ENCODE measurements around the gene TRAPPC3.

Gene TRAPPC3

GRCh38 chr1:36136535-36136934, 12.8 kb downstream of the TRAPPC3 start:
- Histone ChIP-seq H3K4me3 (ENCODE audit: insufficient read depth, low read length, poor library complexity, severe bottlenecking) (no peak overlapping the region), H3K27me3 (ENCODE audit: low read length) (no peaks in the 10 kb centered on the region), H4K20me1 (ENCODE audit: low read depth, low read length) (no peaks in the 10 kb centered on the region), H3F3A (ENCODE audit: insufficient read depth) (no peaks in the 10 kb centered on the region), H3K9ac (ENCODE audit: low read length) (no peak overlapping the region), H3K4me2 (ENCODE audit: low read depth, low read length, poor library complexity, severe bottlenecking) (no peak overlapping the region), H3K36me3 (ENCODE audit: low read length) (0 out of 2 replicates have a peak, but pooled peaks cover 5% of the 10 kb centered on the region), H3K9me2 (replicated peaks; ENCODE audit: insufficient read depth, low read length) (no peaks in the 10 kb centered on the region), H3K9me3 (ENCODE audit: insufficient read depth, low read length) (no peaks in the 10 kb centered on the region), H3K27ac (ENCODE audit: low read depth, low read length) (no peak overlapping the region), H2AFZ (ENCODE audit: low read depth, low read length, severe bottlenecking) (no peak overlapping the region), H3K79me2 (ENCODE audit: insufficient read depth, low read length) (no peaks in the 10 kb centered on the region; the same call in 1 of the 2 replicates)
- TF ChIP-seq CTCF (IDR thresholded peaks at IDR 0.05; ENCODE audit: insufficient read depth, low read length, poor library complexity, severe bottlenecking) (no peak), EZH2phosphoT487 (conservative IDR thresholded peaks at IDR 0.05; ENCODE audit: low read length) (no peak)

- H3K4me2 ChIP-seq (ENCODE audit: low read depth, low read length, poor library complexity, severe bottlenecking): no peak overlapping the region
- no peak overlapping the region for H3K9ac ChIP-seq (ENCODE audit: low read length)
- no peaks in the 10 kb centered on the region for H3K27me3 ChIP-seq (ENCODE audit: low read length)
- TF ChIP-seq CTCF (IDR thresholded peaks at IDR 0.05; ENCODE audit: insufficient read depth, low read length, poor library complexity, severe bottlenecking): no peak
- TF ChIP-seq EZH2phosphoT487 (conservative IDR thresholded peaks at IDR 0.05; ENCODE audit: low read length): no peak
- H3F3A ChIP-seq (ENCODE audit: insufficient read depth): no peaks in the 10 kb centered on the region
- H3K79me2 ChIP-seq (ENCODE audit: insufficient read depth, low read length): no peaks in the 10 kb centered on the region
- H2AFZ ChIP-seq (ENCODE audit: low read depth, low read length, severe bottlenecking): no peak overlapping the region
- H3K36me3 ChIP-seq (ENCODE audit: low read length): 0 out of 2 replicates have a peak, but pooled peaks cover 5% of the 10 kb centered on the region
- no peaks in the 10 kb centered on the region for H4K20me1 ChIP-seq (ENCODE audit: low read depth, low read length)
- H3K27ac ChIP-seq (ENCODE audit: low read depth, low read length): no peak overlapping the region
- H3K9me2 ChIP-seq (replicated peaks; ENCODE audit: insufficient read depth, low read length): no peaks in the 10 kb centered on the region
- H3K9me3 ChIP-seq (ENCODE audit: insufficient read depth, low read length): no peaks in the 10 kb centered on the region
- H3K4me3 ChIP-seq (ENCODE audit: insufficient read depth, low read length, poor library complexity, severe bottlenecking): no peak overlapping the region
Observed at GRCh38 chr1:36135796-36136195, 13.5 kb downstream of the TRAPPC3 start.

DNA sequence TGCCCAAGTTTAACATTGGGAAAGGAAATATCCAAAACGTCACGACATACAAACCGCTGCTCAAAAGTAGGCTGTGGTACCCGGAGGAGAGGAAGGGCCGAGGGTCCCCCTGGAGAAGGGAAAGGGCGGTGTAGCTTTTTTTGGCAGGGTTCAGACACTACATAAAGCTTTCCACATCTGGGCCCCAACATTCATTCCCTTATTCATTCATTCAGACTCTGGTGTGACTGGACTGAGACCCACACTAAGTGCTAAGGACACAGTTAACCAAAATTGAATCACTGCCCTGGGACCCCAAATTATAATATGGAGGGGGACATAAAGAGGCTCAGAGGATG, 14.0 kb downstream of the TRAPPC3 start:
- TF ChIP-seq EZH2phosphoT487 (conservative IDR thresholded peaks at IDR 0.05; ENCODE audit: low read length) (no peak), CTCF (IDR thresholded peaks at IDR 0.05; ENCODE audit: insufficient read depth, low read length, poor library complexity, severe bottlenecking) (no peak)
- no peaks in the 10 kb centered on the region for H3K9me3 ChIP-seq (ENCODE audit: insufficient read depth, low read length)
- no peak overlapping the region for H2AFZ ChIP-seq (ENCODE audit: low read depth, low read length, severe bottlenecking)
- H3K4me3 ChIP-seq (ENCODE audit: insufficient read depth, low read length, poor library complexity, severe bottlenecking): no peak overlapping the region
- H3K9me2 ChIP-seq (replicated peaks; ENCODE audit: insufficient read depth, low read length): no peaks in the 10 kb centered on the region
- no peak overlapping the region for H3K27ac ChIP-seq (ENCODE audit: low read depth, low read length)
- no peak overlapping the region for H3K4me2 ChIP-seq (ENCODE audit: low read depth, low read length, poor library complexity, severe bottlenecking)
- no peak overlapping the region for H3K9ac ChIP-seq (ENCODE audit: low read length)
- no peaks in the 10 kb centered on the region for H3K27me3 ChIP-seq (ENCODE audit: low read length)
- H4K20me1 ChIP-seq (ENCODE audit: low read depth, low read length): no peaks in the 10 kb centered on the region
- no peaks in the 10 kb centered on the region for H3K79me2 ChIP-seq (ENCODE audit: insufficient read depth, low read length)
- no peaks in the 10 kb centered on the region for H3F3A ChIP-seq (ENCODE audit: insufficient read depth)
- H3K36me3 ChIP-seq (ENCODE audit: low read length): 0 out of 2 replicates have a peak, but pooled peaks cover 5% of the 10 kb centered on the region

All from SU-DHL-6 (cell line).